ENCODE results near the gene KCNQ5. TPM values are rescaled to one million over a fixed set of nuclear protein-coding genes. Genes with fewer than 3 reads are reported as not detected.
"Not testable (repeated sequence)": the region's sequence is repeated elsewhere in the genome, so short reads cannot be mapped to it uniquely, and the experiment has no call there.

The KCNQ5 gene
- total RNA-seq, 1 experiment from 2014 or later, result not detected

- Histone ChIP-seq H3K27ac (no peak overlapping the region), H3K9me3 (replicated peaks) (no peaks in the 10 kb centered on the region), H3K4me3 (no peak overlapping the region), H3K4me1 (no peaks in the 10 kb centered on the region), H3K27me3 (no peaks in the 10 kb centered on the region), H3K36me3 (no peaks in the 10 kb centered on the region)
- no peak for DNase-seq
Measured at GRCh38 chr6:73227606-73228255, 605.9 kb downstream of the KCNQ5 start.

GRCh38 chr6:73231986-73232391, 610.1 kb downstream of the KCNQ5 start:
- Histone ChIP-seq H3K9me3 (replicated peaks) (no peaks in the 10 kb centered on the region), H3K27me3 (no peaks in the 10 kb centered on the region), H3K4me3 (no peak overlapping the region), H3K4me1 (no peaks in the 10 kb centered on the region), H3K27ac (no peak overlapping the region), H3K36me3 (no peaks in the 10 kb centered on the region)
- no peak for DNase-seq

GRCh38 chr6:73233048-73233447, 611.2 kb downstream of the KCNQ5 start:
- no peaks in the 10 kb centered on the region for H3K9me3 ChIP-seq (replicated peaks)
- no peaks in the 10 kb centered on the region for H3K36me3 ChIP-seq
- H3K4me3 ChIP-seq, result no peak overlapping the region
- no peaks in the 10 kb centered on the region for H3K27me3 ChIP-seq
- H3K4me1 ChIP-seq, result no peaks in the 10 kb centered on the region
- H3K27ac ChIP-seq, result no peak overlapping the region
- no peak for DNase-seq

- not testable (repeated sequence) for H3K36me3 ChIP-seq; H3K27ac ChIP-seq; H3K4me3 ChIP-seq; H3K4me1 ChIP-seq; H3K27me3 ChIP-seq; H3K9me3 ChIP-seq (replicated peaks); DNase-seq
Measured at GRCh38 chr6:73233971-73234370, 612.1 kb downstream of the KCNQ5 start.

- Histone ChIP-seq H3K27me3 (no peaks in the 10 kb centered on the region), H3K27ac (no peak overlapping the region), H3K4me1 (no peaks in the 10 kb centered on the region), H3K36me3 (no peaks in the 10 kb centered on the region), H3K4me3 (no peak overlapping the region), H3K9me3 (replicated peaks) (no peaks in the 10 kb centered on the region)
- no peak for DNase-seq
Measured at GRCh38 chr6:73234733-73235132, 612.9 kb downstream of the KCNQ5 start.

- no peak overlapping the region for H3K27ac ChIP-seq
Measured at GRCh38 chr6:73236144-73236750, 614.4 kb downstream of the KCNQ5 start.

GRCh38 chr6:73240730-73241129, 618.9 kb downstream of the KCNQ5 start:
- H3K27ac ChIP-seq, result no peak overlapping the region
- no peaks in the 10 kb centered on the region; the same call in 1 of the 2 replicates for H3K27me3 ChIP-seq

More at GRCh38 chr6:73236144-73236750, 614.4 kb downstream of the KCNQ5 start:
- Histone ChIP-seq H3K9me3 (replicated peaks) (no peaks in the 10 kb centered on the region), H3K36me3 (no peaks in the 10 kb centered on the region), H3K27me3 (no peaks in the 10 kb centered on the region), H3K4me1 (no peaks in the 10 kb centered on the region), H3K4me3 (no peak overlapping the region)
- DNase-seq, result no peak

GRCh38 chr6:73242001-73242400, 620.1 kb downstream of the KCNQ5 start:
- no peak overlapping the region for H3K27ac ChIP-seq
- DNase-seq, result no peak
- no peak overlapping the region for H3K4me3 ChIP-seq
- no peaks in the 10 kb centered on the region for H3K4me1 ChIP-seq
- no peaks in the 10 kb centered on the region for H3K9me3 ChIP-seq (replicated peaks)
- H3K27me3 ChIP-seq, result no peaks in the 10 kb centered on the region; the same call in 1 of the 2 replicates
- H3K36me3 ChIP-seq, result no peaks in the 10 kb centered on the region

More at GRCh38 chr6:73240730-73241129, 618.9 kb downstream of the KCNQ5 start:
- no peak overlapping the region for H3K4me3 ChIP-seq
- no peaks in the 10 kb centered on the region for H3K9me3 ChIP-seq (replicated peaks)
- H3K36me3 ChIP-seq, result no peaks in the 10 kb centered on the region
- DNase-seq, result no peak
- H3K4me1 ChIP-seq, result no peaks in the 10 kb centered on the region
